NOMO-1 (cell line): Measurements from ENCODE around the gene SYP.

Experiments
- DNase-seq, 2 experiments: peaks; one replicate each; lab custom pipeline; 2025; ENCODE audit not compliant: unreplicated experiment in 2 of 2; lab: John Stamatoyannopoulos, UW

SYP gene

DNA sequence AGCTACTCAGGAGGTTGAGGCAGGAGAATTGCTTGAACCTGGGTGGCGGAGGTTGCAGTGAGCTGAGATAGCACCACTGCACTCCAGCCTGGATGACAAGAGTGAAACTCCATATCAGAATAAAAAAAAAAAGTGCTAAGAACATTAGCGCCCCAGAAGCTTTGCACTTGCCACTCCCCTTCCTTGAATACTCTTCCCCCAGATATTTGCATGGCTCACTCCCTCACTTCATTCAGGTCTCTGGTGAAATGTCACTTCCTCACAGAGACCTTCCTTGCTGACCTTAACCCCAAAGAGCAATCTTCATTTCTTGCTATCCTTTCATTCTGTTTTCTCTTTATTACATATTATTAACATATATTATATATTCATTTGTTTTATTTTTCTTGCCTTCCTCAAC lies 21.9 kb upstream of the SYP start:
- no peak for DNase-seq

DNA sequence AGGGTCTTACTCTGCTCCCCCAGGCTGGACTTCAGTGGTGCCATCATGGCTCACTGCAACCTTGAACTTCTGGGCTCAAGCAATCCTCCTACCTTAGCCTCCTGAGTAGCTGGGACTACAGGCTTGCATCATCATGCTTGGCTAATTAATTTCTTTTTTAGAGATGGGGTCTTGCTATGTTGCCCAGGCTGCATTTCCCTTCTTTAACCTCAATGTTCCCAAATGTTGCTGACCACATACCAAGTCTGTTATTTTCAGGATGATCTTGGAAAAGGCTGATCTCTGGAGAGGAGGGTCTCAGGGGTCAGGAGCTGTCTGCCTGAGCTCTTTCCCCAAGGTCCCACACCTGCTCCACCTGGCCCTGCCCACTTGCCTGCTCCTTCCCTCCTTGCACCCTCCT lies 20.1 kb upstream of the SYP start:
- DNase-seq: no peak

DNA sequence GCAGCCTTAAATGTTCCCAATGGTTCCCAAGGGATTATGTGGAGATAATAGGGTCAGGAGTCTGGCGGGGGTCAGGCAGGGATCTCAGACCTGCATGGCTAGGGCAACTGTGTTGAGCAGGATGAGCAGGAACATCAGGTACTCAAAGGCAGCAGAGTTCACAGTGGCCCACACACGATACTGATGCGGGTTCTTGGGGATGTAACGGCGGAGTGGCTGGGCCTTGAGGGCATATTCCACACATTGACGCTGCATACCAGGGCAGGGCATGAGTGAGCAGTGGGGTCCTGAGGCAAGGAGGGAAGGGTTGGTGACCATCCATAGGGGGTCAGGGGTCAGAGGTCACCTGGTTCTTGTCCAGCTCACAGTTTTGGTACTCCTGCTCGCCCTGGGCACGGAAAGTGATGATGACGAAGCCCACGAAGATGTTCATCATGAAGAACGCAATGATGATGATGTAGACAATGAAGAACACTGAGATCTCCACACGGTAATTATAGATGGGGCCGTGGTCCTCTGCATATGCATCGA lies 15.1 kb upstream of the SYP start:
- DNase-seq: no peak

DNA sequence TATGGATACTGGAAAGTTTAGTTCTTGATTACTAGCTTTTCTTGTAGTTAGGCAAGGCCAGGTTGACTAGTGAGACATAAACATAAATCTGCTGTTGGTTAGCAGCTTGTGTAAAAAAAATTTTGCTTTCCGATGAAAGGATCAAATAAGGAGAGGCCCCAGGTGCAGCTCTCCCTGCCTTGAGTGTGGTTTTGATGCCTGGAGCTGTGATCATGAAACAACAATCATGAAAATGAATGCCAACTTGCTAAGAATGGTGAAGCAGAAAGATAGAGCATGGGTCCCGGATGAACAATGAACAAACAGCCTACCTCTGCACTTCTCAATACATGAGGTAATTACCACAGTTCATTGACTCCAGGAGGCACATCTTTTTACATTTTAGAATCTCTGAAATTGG lies 14.4 kb upstream of the SYP start:
- DNase-seq: no peak

DNA sequence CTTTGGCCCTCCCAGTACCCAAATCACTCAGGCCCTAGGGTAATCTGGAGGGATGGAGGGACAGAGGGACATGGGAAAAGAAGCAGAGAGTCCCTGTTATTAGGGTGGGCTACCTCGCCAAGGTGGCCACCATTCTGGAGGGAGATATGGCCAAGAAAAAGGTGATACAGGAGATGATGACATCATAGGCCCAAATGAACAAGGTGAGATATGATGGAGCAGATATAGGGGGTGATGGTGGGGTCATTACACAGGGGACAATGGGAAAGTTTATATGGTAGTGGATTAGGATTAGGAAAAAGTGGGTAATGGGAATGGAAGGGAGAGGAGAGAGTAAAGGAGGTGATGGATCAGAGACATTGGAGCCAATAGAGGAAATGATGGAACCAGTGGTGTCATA lies 12.9 kb upstream of the SYP start:
- DNase-seq: no peak

DNA sequence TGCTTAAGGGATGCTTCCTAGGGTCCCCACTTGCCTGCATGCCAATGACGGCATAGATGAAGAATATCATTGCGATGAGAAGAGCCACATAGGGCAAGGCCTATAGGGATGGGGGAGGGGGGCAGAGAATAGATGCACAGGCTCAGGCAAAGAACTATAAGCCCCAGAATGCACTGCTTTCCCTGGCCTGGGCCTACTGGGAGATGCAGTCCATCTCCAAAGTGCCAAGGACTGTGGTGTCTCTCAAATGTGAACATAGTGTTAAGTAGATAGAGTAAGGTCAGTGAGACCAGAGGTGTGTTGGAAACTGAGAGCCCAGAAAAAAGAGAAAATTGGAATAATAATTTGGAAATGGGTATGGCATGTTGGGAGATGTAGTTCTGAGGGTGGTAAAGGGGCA lies 12.2 kb upstream of the SYP start:
- DNase-seq: no peak

DNA sequence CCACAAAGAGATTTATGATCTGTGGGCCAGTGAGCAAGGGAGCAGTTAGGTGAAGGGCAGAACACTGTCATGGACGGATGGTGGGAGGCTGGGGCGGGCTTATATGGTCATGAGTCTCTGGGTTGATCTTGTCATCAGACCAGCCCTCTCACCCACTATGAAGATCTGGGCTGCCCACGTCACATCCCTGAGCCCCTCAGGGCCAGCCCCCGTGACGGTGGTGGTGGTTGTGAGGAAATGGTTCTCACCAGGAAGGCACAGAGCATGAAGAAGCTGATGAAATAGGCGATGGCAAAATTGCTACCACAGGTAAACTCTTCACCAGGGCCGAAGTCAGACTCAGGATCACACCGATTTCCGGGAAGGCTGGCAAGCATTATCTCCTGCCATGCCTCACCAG lies 11.1 kb upstream of the SYP start:
- DNase-seq: no peak

DNA sequence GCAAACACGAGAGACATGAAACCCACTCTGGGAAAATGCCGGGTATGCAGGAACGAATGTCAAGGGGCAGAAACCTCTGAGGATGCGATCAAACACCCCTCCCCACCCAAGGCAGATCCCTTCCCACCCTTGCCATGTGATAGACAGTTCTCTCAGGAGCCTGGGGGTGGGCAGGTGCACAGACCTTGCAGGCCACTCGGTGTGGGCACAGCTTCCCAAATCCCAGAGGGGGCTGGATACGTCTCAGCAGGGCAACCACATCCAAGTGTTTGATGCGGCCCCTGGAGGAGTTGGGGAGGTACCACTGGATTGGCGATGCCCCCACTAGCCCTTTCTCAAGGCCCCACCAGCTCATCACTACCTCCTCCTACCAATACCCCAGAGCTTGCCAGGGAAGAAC lies 10.4 kb upstream of the SYP start:
- no peak for DNase-seq

DNA sequence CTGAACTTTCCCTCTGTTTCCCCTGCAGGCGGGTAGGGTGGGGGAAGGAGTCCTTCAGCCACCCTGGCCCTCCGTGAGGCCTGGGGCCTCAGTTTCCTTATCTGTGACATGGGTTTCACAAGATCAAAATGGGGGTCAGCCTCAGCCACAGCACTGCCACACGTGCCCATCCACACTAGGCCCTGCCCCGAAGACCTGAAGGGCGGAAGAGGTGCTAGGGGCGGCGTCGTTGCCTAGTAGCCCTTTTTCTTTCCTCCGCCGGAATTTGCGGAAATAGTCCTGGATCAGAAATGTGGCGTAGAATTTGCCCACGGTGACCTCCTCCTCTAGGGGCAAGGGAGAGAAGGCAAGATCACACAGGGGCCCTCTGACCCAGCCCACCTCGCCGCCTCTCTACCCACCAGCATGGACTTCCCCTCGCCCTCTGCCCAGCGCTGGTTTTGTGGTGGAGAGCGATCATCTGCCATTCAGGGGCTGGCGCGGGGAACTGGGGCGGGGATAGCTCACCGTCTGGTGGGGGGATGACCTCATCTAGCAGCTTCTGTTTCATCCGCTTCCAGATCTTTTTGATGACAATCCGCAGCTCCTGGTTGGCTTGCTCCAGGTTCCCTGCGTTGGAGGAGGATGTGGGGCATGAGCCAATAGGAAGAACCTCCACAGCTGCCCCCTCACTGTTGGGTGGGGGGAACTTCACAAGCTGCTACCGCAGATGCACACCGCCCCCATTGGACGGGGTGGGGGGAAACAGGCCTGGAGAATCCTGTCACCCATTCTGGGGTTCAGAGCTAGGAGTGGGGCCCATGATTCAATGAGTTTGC lies 9.7 kb upstream of the SYP start:
- no peak for DNase-seq

DNA sequence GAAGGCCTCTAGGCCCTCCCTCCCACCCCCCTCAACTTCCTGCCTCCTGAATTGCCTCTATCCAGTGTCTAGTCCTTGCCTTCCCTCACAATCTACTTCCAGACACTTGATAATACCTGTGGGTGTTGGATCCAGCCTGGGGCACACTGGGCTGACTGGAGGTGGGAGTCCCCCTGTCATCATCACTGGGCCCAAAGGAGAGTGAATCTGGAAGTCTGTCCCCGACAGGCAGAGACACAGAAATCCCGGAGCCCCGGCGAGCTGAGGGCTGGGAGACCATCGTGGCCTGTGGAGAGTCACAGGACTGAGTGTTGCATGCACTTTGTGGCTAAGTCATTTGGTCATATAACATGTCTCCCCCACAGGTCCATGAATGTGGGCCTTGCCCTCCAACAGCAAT lies 8.4 kb upstream of the SYP start:
- DNase-seq: no peak

DNA sequence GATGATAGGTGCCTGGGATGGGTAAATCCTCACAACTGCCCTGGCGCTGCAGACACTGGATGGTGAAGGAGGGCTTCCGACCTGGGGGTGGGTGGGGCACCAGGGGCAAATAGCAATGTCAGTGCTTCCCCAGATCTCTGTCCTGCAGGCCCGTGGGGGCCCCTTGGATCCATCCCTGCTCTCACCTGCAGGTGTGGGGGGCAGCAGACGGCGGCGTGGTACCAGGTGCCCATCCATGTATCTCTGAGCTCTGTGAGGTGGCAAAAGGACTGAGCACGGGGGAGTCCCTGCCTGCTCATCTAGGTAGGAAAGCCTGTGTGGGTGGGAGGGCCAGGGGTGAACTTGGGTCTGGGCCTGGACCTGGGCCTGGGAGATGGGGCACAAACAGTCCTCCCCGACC lies 6.5 kb upstream of the SYP start:
- DNase-seq: no peak

DNA sequence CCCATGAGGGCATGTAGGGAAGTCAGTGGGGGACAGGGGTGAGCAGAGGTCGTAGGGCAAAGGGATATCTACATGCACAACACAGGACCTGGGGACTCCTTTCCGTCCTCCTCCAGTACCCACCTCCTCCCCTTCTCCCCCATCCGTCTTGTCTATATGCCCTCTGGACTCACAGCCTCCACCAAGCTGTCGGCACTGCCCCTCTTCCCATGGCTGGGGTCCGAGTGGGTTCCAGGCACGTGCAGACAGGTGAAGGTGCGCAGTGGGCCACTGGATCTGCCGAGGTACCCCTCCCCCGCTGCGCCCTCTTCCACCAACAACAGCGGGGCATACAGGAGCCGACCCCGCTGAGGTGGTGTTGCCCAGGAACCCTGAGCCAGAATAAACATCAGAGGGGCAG lies 5.5 kb upstream of the SYP start:
- DNase-seq: no peak

DNA sequence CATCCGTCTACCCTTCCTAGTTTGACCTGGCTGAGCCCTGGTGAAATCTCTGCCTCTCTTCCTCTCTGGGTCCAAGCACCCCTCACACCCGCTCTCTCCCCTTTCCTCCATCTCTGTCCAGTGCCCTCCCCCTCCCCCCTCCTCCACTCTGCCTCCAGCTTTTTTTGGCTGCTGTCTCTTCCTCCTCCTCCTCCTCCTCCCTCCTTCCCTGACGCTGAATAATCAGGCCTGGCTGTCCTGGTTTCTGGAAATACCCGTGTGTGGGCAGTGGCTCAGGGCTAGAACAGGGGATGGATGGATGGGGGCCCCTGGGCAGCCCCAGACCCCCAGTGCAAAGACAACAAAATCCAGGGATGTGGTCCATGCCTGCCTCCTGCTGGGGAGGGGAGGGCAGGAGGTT lies 4.7 kb upstream of the SYP start:
- no peak for DNase-seq

DNA sequence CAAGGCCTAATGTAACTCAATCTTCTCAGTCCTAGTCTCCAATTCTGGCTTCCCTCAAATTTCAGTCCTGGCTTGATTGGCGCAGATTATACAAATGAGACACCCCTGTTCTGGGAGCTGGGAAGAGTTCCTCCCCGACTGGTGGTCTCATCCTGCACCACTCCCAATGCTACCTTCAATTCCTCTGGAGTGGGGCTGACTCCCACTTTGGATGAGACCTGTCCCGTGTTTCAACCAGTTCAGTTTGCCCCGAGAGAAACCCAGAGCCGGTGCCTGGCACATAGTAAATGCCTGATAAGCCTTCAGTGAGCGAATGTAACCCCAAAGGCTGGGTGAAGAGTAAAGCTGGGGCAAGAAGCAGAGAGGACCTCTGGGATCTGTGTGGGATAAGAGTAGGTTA lies 4.0 kb upstream of the SYP start:
- DNase-seq: no peak

DNA sequence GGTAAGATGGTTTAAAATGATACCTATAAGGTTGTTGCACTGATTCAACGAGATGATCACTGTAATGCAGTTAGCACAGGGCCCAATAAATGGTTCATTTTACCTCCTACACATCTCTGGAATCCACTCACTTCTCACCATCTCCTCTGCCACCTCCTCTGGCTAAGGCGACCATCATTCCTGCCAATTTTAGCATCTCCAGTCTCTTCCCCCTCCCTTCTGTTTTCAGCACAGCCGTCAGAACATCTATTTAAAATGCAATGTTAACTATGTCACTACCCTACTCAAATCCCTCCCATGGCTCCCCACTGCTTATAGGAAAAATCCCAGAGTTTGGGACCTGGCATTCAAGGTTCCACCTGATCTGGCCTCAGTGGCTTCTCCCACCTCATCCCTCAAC lies 3.5 kb upstream of the SYP start:
- DNase-seq: no peak

DNA sequence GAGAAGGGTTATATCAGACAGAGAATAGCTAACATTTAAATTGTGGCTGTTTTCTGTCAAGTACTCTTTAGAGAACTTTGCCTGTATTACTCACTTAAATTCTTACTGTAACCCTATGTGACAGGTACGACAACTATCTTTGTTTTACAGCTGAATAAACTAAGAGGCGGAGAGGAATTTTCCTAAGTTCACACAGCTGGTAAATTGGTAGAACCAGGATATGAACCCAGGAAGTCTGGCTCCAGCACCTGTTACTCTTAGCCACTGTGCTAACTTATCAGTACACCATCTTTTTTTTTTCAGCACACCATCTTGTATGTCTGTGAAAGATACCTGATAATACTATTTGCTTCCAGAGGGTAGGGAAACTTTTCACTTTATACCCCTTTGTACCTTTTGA lies 2.0 kb upstream of the SYP start:
- no peak for DNase-seq

DNA sequence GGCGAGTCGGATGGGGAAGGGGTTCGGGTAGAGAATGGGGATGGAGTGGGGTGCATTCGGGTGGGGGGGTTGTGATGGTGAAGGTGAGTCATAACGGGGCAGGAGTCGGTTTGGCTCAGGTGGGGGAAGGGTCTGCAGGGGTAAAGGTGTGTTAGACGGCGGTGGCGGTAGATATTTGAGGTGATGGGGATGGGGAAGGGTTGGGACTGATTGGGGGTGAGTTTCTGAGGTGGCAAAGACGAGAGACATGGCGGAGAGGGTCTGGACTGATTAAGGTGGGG lies 738 bp downstream of the SYP start:
- no peak for DNase-seq

DNA sequence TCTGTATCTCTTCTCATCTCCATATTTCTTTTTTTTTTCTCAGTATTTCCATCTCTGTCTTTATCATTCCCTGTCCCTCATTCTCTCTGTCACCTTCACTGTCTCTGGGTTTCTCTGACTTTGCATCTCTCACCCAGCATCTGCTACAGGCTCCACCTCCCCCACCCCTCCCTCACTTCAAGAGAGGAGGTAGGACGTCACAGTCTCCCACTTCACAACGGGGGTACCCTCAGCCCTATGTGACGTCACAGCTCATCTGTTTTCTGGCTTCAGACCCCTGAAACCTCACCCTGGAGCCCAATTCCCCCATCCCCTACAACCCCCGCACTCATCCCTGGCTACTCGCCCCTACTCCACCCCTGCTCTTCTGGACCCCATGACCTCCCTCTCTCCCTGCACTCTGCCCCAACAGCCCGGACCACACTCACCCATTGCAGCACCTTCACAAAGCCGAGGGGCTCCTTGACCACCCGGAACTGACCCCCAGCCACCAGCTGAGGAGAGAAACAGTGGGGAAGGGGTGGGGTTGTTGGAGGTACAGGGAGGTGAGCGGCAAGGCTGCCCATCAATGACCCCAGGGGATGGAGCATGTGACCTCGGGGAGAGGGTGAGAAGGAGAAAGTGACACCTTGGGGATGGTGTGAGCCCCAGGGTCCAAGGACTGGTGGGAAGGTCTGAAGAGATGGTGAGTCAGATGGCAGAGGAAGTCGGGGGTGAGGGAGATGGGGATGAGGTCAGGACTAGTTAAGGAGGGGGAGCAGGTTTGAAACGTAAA lies 1.3 kb downstream of the SYP start:
- no peak for DNase-seq

DNA sequence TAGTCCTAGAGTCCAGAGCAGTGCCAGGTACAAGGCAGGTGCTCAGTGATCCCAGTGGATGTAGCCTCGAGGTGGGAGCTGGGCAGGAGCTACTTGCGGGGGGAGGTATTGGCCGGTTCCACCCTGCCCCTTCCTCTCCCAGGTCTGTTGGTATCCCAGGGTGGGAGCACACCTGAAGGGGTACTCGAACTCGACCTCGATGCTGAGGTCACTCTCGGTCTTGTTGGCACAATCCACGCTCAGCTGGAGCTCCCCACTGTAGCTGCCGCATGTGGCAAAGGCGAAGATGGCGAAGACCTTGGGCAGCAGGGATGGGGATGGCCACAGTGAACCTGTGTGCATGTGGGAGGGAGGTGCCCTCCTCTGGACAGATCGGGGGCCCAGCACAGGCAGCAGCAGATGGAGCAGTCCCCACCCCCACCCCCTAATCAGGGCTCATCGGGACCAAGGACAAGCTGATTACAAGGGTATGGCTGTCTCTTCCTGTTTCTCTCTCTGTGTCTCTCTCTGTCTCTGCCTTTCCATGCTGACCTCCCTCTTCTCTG lies 2.4 kb downstream of the SYP start:
- no peak for DNase-seq

DNA sequence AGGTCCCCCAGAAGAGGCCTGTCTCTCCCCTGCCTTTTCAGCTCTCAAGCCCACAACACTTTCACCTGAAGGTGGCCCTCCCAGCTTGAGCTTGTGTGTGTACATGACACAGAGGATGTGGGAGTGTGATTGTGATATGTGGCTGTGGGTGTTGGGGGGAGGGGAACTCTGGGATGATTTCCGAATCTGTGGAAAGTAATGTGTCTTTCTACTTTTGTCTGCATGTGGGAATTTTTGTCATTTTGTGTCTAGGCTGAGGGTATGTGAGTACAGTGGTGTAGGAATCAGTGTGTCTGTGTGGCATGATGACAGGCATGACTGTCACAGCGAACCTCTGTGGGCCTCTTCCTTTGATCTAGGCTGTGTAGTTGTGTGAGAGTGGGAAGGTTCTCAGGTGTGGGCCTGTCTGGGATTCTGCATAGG lies 6.4 kb downstream of the SYP start:
- DNase-seq: no peak

DNA sequence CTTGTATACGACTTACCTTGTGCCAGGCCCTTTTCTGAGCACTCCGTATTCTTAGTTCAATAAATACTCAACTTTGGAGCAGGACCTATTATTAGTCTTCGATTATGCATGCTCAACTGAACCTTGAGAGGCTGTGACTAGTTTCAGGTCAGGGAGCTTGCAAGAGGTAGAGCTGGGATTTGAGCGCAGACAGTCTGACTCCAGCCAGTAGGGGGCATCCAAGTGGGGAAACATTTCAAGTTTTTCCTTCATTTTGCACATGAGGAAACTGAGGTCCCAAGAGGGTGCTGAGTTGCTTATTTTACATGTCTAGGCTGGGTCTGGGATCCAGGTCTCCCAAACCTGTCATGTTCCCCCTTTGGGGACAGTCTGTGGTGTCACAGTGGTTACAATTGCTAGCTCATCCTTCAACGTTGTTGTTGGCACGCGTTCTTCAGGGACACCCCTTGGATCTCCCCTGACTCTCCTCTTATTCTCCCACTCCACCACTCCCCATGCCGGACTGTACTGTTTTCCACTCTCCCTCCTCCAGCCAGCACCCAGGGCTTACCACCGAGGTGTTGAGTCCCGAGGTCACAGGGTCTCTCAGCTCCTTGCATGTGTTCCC lies 7.2 kb downstream of the SYP start:
- DNase-seq: peak in 1 of 2 experiments; percentile 16

DNA sequence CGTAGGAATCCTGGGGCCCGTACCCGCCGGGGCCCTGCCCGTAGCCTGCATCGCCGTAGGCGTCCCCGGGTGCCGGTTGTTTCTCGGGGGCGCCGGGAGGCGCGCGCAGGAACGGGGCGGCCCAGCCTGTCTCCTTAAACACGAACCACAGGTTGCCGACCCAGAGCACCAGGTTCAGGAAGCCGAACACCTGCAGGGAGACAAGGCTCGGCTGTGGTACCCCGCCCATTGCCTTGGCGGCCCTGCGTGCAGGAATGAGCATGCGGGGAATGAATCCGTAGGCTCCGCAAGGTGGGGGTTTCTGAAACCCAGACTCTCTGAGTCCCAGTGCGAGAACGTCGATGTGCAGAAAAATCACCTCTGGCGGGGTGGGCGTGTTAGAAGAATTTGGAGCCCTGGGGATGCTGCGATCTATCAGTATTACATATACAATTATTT lies 8.4 kb downstream of the SYP start:
- no peak for DNase-seq
